Sigmoid colon (tissue), 4 donors: ENCODE results near the gene HDAC4.
A peak's percentile ranks its signal among the peaks of the same experiment; 100 is the strongest.

Experiments used
- EP300 ChIP-seq, 4 donors: sonication (generic); formaldehyde crosslinking; IDR thresholded peaks; one replicate each; pipeline ENCODE4 v1.6.1; 2017; ENCODE audit warnings: antibody characterized with exemption in 4 of 4
- POLR2A ChIP-seq, 2 donors: fragments of 450-650 bp; IDR thresholded peaks; one replicate each; pipeline ENCODE4 v1.6.1; 2016; ENCODE audit warnings: antibody characterized with exemption in 2 of 2, mild to moderate bottlenecking in 2 of 2, moderate library complexity in 2 of 2
- TF ChIP-seq, protein P1 (sequence below), 4 experiments: fragments of 450-650 bp in 3 of 4; fragments of 200-600 bp in 1 of 4; IDR thresholded peaks; one replicate each; pipeline ENCODE4 v1.5.1; 2016 to 2019; ENCODE audit warnings: antibody characterized with exemption in 4 of 4, mild to moderate bottlenecking in 3 of 4, moderate library complexity in 2 of 4

DNA sequence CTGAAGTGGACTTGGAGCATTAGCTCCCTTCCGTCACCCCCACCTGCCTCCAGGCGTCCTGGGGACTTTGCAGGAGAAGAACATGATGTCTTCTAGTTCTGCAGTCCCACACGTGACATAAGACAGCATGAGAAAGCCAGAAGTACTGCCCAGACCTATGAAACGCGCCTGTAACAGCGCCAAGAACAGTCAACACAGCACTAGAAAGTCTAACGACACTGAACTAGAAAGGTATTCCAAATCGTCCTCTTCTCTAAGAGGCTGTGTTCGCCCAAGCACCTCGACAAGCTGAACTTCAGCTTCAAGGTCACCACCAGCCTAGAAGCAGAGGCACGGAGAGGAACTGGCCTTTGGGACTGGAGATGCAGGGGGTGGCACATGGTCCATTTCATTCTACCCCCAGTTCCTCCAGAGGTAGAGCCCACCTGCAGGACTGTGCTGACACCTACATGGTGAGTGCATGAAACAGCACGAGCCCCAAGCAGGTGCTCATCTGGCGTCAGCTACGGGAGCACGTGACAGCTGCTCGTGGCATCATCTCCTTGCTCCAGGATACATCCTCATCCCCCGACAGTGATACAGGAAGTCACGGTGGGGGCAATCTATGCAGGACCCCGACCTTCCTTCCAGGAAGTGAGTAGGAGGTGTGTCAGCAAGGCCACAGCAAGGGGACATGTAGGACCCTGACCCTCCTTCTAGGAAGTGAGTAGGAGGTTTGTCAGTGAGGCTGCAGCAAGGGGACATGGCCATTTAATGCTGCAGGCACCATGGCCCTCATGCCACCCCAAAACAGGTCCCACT is 3.7 kb downstream of the HDAC4 start:
- peak; percentile 93 to 99 (median 98) for TF ChIP-seq EP300 (IDR thresholded peaks at IDR 0.05)
- TF ChIP-seq, protein P1, sequence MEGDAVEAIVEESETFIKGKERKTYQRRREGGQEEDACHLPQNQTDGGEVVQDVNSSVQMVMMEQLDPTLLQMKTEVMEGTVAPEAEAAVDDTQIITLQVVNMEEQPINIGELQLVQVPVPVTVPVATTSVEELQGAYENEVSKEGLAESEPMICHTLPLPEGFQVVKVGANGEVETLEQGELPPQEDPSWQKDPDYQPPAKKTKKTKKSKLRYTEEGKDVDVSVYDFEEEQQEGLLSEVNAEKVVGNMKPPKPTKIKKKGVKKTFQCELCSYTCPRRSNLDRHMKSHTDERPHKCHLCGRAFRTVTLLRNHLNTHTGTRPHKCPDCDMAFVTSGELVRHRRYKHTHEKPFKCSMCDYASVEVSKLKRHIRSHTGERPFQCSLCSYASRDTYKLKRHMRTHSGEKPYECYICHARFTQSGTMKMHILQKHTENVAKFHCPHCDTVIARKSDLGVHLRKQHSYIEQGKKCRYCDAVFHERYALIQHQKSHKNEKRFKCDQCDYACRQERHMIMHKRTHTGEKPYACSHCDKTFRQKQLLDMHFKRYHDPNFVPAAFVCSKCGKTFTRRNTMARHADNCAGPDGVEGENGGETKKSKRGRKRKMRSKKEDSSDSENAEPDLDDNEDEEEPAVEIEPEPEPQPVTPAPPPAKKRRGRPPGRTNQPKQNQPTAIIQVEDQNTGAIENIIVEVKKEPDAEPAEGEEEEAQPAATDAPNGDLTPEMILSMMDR (IDR thresholded peaks at IDR 0.05), result no peak
- TF ChIP-seq POLR2A (IDR thresholded peaks at IDR 0.05), result peak; percentile 38 to 57
